ENCODE measurements around the gene SPATA18.
A peak's percentile ranks its signal among the peaks of the same experiment; 100 is the strongest.

SPATA18 gene, protein sequence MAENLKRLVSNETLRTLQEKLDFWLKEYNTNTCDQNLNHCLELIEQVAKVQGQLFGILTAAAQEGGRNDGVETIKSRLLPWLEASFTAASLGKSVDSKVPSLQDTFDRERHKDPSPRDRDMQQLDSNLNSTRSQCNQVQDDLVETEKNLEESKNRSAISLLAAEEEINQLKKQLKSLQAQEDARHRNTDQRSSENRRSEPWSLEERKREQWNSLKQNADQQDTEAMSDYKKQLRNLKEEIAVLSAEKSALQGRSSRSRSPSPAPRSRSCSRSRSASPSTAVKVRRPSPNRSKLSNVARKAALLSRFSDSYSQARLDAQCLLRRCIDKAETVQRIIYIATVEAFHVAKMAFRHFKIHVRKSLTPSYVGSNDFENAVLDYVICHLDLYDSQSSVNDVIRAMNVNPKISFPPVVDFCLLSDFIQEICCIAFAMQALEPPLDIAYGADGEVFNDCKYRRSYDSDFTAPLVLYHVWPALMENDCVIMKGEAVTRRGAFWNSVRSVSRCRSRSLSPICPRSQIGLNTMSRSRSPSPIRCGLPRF

DNA sequence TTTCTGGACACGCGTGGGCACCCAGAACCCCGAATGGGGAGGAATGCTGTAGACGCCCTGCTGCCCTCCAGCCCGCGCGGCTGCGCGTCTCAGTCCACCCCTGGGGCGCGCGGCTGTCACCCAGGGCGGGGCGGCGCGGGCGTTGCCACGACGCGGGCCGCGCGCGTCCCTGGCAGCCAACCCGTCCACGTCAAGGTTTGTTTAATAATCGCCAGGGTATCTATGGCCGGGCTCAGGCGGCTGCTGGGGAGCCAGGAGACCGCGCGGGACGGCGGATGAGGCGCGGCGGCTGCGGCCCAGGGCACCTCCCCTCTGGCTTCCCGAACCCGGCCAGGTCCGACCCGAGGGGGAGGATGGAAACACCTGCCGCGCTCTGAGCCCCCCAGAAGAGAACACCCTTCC, at the start of gene SPATA18:
TSS of gene SPATA18 (plus strand) at position 92 of the 402 bp plus-strand sequence. CDS start 401 bp downstream, outside the sequence.
- DNase-seq (ENCODE audit: low read depth in 2 of 2): no peak

DNA sequence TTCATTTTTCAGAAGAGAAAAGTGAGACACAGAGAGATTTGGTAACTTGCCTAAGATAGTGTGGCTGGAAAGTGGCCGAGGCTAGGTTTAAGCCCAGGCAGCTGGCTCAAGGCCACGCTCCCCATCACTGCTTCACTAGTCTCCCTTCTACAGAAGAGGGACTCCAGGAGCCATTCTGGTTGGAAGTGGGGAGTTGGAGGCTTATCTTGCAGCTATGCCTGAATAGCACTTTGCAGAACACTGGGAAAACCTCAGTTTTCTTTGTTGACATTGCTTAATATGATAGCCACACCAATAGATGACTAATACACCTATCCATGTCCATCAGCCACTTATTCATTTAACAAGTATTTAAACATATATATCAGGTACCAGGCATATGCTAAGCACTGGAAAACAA, 49.5 kb upstream of the SPATA18 start:
- DNase-seq (ENCODE audit: low read depth in 2 of 2): no peak

DNA sequence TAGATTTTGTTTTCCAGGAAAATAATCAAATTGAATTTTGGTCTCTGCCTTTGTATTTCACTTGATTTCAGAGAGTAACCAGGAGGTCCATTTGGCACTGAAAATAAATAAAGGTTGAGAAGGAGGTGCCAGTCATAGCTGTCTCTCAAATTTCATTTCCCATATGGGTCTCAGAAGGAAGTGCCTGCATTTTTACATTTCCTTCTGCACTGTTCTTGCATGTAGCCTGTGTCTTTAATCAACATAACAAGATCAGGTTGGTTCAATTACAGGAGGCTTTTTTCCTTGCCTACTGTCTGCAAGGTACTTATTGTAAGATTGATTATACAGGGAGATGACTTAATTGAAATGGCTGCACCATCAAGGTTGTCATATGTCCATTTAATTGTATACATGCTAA, 46.7 kb upstream of the SPATA18 start:
- no peak for DNase-seq (ENCODE audit: low read depth in 2 of 2)

DNA sequence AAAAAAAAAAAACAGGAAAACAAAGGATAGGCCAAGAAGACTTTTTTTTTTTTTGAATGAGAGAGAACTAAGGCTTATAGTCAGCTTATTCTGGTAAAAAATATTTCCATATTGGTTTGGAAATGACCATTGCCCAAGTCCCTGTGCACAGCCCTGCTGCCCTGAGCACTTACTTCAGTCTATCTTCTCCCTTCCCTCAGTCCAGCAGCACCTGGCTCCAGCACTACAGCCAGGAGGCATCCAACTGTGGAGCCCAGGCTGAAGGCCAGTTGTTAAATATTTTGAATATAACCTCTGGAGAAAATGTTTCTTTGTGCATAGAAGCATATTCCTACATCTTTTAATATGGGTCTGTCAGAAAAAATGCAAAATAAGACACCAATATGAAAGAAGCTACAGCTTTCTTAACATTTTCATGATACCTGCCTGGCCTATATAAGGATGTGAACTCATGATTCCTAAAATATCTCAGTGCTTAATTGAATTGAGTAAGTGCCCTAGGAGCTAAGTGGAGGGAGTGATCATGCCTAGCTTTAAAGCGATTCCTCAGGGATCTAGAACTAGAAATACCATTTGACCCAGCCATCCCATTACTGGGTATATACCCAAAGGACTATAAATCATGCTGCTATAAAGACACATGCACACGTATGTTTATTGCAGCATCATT, 45.4 kb upstream of the SPATA18 start:
- DNase-seq (ENCODE audit: low read depth in 2 of 2): no peak

DNA sequence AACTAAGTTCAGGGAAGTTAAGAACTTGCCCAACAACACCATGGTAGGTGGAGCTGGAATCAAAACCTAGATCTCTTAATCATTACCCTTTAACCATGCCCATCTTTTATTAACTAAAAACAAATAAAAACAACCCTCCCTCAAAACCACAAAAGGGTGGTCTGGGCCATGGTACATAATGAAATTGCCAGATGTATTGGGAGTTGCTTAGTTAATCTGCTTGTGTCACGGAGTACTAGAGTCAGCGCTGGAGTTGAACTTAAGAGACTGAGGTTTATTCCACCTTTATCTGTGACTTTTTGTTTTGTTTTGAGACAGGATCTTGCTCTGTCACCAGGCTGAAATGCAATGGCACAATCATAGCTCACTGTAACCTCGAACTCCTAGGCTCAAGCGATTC, 44.2 kb upstream of the SPATA18 start:
- no peak for DNase-seq (ENCODE audit: low read depth in 2 of 2)

DNA sequence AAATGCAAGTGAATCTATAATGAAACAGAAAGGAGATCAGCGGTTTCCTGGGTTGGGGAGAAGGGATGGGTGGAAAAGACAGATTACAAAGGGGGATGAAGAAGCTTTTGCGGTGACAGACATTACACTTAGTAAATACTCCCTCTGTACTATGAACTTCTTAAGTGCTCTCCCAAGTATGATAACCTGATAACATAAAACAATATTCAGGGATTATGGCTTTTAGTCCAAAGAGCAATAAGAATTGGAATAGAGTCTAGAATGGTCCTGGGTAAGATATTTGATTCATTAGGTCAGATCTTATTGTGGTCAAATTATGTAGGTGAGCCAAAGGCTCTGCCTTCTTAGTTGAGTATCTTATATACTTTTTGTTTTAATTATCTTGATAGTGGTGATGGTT, 40.1 kb upstream of the SPATA18 start:
- no peak for DNase-seq (ENCODE audit: low read depth in 2 of 2)

DNA sequence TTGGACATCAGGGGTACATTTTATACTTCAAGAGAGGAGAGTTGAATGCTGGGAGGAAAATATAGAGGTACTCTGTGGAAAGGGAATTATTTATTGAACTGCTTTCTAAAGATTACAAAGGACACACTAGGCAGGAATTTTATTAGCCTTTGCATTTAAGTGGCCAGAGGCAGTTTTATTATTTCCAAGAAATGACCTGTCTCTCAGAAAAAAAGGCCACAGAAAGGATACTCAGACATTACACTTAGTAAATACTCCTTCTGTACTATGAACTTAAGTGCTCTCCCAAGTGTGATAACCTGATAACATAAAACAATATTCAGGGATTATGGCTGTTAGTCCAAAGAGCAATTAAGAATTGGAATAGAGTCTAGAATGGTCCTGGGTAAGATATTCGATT, 38.5 kb upstream of the SPATA18 start:
- DNase-seq (ENCODE audit: low read depth in 2 of 2): no peak

DNA sequence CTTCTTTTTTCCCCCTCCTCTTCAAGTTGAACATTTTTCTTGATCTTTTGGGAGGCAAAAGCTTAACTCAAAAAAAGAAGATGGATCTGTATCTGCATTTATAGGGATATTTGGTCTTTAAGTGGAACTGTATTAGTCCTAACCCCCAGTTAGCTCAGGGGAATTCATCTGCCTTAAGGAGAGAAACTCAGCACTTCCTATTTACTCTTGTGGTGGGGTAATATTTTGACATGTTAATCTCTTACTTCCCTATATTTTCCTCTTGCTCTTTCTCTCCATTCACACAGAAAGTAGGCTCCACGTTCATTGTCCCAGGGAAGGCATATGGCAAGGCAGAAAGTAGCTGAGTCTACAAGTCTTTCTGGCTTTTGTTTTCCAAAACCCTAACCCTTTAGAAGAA, 36.2 kb upstream of the SPATA18 start:
- no peak for DNase-seq (ENCODE audit: low read depth in 2 of 2)

DNA sequence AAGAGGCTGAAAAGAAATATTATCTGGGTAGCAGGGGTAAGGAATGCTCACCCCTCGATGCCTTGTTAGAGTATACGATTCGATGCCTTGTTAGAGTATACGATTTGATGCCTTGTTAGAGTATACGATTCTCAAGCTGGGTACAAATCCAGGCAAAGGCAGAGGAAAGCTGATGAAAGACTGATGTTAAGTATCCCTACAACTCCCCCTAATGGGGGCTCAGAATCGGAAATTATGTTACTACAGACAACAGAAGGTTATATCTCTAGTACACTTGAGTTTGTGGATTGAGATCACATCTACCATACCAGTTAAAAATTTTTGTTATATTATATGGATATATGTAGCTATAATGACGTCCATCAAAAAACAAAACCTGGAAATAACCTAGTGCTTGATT, 35.7 kb upstream of the SPATA18 start:
- DNase-seq (ENCODE audit: low read depth in 2 of 2): no peak

DNA sequence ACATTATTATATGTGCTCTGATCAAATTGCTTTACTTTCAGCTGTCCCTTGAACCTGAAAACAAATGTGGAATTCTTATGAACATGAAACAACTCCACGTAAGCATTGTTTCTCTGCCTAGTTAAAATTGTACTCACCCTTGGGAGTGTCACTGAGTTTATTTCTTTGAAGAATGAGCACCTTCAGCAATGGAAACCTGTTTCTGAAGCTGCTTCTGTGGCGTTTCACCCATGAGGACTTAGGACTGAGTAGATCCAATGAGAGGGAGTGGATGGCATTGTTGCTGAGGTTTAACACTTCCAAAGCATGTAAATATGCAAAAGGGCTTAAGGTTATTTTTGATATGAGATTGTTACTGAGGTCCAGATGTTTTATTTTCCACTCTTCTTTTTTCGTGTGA, 34.1 kb upstream of the SPATA18 start:
- no peak for DNase-seq (ENCODE audit: low read depth in 2 of 2)

DNA sequence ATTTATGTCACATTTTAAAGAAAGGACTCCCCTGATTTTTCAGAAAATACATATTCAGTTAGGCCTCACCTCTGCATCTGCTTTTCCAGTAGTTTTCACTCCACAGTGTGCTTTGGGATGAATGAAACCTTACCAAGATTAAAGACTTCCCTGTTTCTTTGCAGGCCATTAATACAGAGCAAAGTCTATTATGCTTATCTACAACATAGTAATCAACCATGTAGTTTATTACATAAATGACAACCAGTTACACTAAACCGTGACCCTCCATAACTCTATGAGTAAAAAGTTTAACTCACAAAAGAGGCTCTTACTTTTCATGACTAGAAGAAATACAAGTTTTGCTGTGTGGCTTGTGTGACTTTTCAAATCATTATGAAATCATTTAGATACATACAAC, 33.3 kb upstream of the SPATA18 start:
- no peak for DNase-seq (ENCODE audit: low read depth in 2 of 2)

DNA sequence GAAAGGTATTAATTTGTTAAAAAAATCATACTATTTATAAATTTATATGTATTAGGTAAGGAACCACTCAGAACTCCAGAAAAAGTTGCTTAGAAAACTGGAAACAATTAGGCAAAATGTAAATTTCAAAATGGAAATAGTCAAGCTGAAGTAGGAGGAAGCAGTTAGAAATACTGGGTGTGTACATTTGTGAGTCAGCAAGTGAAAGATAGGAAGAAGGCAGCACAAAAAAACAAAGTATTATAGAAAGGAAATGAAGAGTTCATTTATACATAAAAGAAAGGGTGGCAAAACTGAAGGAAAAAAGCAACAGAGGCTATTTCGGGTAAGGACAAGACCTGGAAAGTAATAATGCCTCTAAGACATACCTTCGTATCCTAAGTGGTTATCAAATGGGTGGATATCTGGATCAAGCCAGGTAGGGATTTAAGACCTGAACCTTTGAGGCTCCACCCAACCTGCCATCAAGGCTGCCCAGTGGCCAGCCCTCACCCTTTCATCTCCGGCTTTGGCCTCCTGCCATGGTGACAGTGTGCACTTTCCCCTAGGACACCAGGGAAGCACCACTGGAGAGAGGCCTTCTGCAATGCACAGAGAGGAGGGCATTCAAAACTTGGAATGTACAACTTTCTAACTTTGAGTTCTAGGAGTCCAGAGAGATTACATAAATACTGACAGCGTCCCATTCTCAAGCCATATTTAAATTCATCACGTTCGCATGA, 31.0 kb upstream of the SPATA18 start, which contains the start of gene LRRC66:
TSS of gene LRRC66 (minus strand) at position 428 of the 722 bp plus-strand sequence. CDS start 2,750 bp downstream, outside the sequence.
- DNase-seq (ENCODE audit: low read depth in 2 of 2): no peak

DNA sequence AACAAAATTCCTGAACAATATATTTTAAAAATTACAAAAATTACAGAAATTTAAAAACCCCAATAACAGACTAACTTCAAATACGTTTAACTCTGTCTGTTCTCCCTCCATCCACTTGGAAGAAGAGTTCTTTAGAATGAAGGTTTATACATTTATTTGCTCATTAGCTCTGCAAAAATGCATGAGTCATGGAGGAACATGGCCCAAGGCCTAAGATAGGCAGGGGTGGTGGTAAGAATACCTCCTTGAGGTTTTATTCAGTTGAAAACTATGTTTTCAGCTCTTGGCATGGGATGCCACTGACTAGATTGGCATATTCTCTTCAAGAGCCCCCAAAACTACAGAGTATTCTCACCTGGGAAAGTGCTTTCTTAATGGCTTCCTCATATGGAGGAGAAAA, 22.1 kb upstream of the SPATA18 start:
- no peak for DNase-seq (ENCODE audit: low read depth in 2 of 2)

DNA sequence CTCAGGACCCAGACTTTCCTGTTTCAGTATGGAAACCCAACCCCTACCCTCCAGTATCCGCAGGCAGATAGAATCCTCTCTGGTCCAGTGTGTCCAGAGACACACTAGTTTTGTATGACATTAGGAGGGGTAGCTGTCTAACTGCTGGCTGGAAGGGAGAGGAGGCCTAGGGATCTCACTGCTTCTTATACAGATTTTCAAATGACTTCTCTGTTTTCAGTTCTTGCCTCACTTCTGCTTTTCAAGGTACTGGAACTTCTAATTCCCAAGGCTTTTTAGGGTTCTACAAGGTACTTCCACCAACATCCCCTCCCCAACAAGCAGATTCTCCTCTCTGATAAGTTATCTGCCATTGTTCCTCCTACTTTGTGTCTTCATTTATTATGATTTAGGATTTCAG, 19.1 kb upstream of the SPATA18 start:
- DNase-seq (ENCODE audit: low read depth in 2 of 2): no peak

DNA sequence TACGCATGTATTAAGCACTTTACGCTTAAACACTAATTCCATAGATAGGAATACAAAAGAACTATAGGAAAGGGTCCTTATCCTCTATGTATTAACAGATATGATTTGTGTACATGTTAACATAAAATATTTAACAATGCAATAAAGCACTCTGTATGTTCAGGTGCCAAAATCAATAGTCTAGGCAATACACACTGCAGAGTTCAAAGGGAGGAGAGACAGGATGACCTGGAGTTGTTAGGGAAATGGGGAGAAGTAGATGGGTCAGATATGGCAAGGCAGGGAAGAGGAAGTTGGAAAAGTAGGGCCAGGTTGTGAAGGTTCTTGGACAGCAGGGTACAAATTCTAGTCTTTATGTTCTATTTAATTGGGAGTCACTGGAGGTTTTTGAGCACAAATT, 15.9 kb upstream of the SPATA18 start:
- no peak for DNase-seq (ENCODE audit: low read depth in 2 of 2)

DNA sequence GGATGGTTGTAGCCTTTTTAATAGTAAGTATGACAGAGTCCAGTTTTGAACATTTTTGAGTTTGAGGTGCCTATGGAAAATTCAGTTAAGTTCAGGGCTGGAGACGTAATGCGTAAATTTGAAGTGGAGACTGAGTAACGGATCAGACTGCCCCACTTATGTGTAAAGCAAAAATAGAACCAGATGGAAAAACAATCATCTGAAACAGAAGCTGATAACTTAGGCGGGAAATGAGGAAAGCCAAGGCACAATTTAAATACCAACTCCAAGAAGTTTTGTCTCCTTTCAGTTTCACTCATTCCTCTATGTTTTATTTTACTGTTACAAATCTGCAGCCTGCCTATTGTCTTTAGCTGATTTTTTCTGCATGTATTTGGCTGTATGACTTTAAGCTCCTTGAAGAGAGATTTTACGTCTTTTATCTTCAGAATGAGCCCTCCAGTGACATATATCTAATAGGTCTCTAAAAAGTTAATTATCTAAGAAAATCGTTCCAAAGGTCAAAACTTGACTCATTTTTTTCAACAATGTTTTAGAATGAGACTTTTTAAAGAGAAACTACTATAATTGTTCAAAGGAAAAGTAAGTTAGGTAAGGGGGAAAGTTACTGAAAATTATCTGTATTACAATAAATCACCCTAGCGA, 14.1 kb upstream of the SPATA18 start:
- no peak for DNase-seq (ENCODE audit: low read depth in 2 of 2)

DNA sequence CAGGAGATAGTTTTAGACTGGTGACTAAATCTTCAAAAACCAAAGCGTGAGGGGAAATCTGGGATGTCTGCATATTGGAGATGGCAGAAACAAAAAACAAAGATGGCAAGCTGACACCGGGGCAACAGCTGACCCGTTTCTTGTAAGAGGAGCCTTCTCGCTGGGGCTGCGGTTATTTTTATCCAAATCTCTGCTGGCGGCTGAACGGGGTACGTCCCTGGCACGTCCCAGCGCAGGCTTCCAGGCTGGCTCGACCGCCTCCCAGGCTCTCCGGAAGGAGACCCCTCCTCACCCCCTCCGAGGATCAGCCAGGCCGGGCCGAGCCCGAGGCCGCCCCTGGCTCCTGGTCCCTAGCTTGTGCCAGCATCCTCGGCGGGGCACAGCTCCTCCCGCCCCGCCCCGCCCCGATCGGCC, 13.4 kb upstream of the SPATA18 start:
- peak in 1 of 2 donors; percentile 15 for DNase-seq (ENCODE audit: low read depth in 2 of 2)

DNA sequence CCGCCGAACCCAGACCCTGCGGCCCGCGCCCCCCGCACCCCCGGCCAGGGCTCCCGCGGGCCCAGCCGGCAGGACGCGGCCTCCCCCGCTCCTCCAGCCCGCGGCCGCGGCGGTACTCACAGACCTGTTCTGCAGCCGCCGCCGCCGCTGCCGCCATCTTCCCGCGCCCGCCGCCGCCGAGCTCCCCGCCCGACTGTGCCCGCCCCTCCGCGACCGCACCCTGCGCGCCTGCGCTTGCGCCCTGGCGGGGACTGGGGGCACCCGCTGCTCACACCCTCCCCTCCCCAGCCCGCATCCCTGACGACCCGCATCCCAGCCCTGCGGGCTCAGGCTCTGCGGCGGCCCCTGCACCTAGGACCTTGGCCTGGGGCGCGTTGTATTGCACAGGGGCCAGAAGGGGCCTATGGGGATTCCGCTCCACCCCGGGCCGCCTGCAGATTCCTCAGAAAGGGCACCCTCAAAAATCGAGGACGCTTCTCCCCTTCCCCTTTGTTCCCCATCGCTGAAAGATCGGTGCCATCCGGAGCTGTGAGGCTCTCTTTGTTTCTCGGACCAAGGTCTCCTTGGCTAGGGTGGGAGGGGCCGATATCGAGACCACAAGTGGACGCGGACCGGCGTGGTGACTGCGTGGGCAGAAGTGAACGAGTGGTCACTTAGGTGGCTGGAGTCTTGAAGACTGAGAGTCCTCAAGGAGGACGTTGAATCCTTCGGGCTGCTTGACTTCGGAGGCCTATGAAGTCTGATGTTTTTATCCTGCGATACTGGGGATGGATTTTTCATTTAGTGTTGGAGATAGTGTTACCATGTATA, 12.8 kb upstream of the SPATA18 start, which contains the start of gene SGCB:
TSS of gene SGCB (minus strand) at position 197 of the 810 bp plus-strand sequence. CDS start at position 157, 40 bp downstream.
- DNase-seq (ENCODE audit: low read depth in 2 of 2): peak; percentile 51 to 71

DNA sequence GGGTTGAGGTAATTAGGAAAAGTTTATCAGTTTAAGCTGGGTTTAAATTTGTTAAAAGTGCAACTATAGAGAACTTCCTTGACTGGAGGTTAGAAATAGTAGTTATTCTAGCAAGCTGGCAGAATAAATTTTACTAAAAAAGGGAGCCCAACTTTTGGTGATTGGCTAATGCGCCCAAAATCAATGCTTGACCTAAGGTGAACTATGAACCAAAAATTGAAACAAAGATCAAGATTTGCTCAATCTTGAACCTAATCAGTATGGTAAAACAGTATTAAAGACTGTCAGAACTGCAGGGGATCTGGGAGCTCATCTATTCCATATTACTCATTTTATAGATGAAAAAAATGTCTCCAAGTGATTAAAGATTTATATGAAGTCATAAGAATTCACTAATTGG, 6.1 kb upstream of the SPATA18 start:
- DNase-seq (ENCODE audit: low read depth in 2 of 2): no peak

DNA sequence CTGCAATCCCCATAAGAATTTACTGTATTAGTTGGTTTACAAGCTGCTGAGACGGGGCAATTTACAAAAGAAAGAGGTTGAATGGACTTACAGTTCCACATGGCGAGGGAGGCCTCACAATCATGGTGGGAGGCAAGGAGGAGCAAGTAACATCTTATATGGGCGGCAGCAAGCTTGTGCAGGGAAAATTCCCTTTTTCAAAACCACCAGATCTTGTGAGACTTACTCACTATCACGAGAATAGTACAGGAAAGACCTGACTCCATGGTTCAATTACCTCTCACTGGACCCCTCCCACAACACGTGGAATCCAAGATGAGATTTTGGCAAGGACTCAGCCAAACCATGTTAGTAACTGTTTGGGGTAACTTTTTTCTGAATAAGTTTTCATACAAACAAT, 1.8 kb upstream of the SPATA18 start:
- no peak for DNase-seq (ENCODE audit: low read depth in 2 of 2)
